Measurements from ENCODE around the gene COL6A3.
"Not testable (repeated sequence)": the region's sequence is repeated elsewhere in the genome, so short reads cannot be mapped to it uniquely, and the experiment has no call there.

Gene COL6A3

DNA sequence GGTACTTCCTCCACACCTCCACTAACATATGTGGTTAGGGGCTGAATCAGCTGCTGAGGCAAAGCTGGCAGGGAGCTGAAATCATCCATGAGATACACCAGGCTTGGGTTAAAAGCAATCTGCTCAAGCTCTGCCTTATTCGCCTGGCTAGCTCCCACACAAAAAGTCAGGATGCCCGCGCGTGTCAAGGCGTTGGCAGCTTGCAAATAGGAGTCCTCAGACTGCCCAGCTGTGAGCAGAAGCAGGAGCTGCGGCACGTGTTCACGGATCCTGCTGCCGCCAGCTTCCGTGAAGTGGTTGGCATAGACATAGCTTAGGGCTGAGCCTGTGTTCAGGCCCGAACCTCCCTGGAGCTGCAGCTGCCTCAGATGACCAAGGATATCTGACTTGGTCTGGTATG, 35.3 kb downstream of the COL6A3 start:
- Mint-ChIP-seq H3K9me3 (no peaks in the 10 kb centered on the region), H3K4me3 (no peak overlapping the region), H3K4me1 (ENCODE audit: low read depth in 2 of 2) (peaks cover 0 to under 1% of the 10 kb centered on the region in 2 donors), H3K27ac (no peak overlapping the region), H3K36me3 (ENCODE audit: insufficient read depth) (peaks cover 2% of the 10 kb centered on the region), H3K27me3 (peaks cover 9 to 16% of the 10 kb centered on the region in 2 donors)
- ATAC-seq (replicated peaks) (no peak), DNase-seq (no peak)

DNA sequence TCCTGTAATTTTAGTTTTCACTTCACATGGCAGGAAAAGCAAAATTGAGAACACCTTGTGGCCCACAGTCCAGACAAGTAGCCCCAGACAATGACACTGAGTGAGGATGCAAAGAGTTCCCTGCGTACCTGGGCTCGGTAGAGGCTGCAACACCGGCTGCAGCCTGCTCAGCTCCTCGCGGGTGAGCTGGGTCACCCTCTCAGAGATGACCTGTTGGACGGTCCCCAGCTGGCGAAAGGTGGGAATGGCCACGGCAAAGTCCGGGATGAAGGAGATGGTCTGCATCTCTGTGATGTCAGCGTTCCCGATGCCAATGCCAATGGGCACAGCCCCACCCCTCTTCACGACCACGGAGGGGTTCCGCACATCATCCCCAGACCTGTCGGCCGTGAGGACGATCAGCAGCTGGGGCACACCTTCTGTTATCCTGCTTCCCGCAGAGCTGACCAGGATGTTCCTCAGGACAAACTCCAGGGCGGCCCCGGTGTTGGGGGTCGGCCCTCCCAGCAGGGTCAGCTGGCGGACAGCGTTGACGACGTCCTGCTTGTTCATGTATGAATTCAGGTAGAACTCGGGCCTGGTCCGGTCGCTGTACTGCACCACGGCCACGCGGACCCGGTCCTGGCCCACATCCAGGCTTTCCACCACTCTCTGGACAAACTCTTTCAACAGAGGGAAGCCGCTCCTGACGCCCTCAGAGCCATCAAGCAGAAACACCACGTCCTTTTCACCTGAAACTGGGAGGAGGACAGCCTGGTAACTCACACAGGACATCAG, 39.5 kb downstream of the COL6A3 start:
- H3K27ac Mint-ChIP-seq, result no peak overlapping the region
- H3K9me3 Mint-ChIP-seq, result no peaks in the 10 kb centered on the region
- H3K36me3 Mint-ChIP-seq (ENCODE audit: insufficient read depth), result no peaks in the 10 kb centered on the region
- peaks cover 5 to 16% of the 10 kb centered on the region in 2 donors for H3K27me3 Mint-ChIP-seq
- ATAC-seq (replicated peaks) (no peak), DNase-seq (no peak)
- no peak overlapping the region for H3K4me3 Mint-ChIP-seq
- H3K4me1 Mint-ChIP-seq (ENCODE audit: low read depth in 2 of 2), result peaks cover 0 to 3% of the 10 kb centered on the region in 2 donors

- H3K27ac Mint-ChIP-seq, result no peak overlapping the region
- DNase-seq, result no peak
- peaks cover 0 to 10% of the 10 kb centered on the region in 2 donors for H3K27me3 Mint-ChIP-seq
- no peak for ATAC-seq (replicated peaks)
- peaks cover 0 to 3% of the 10 kb centered on the region in 2 donors for H3K4me1 Mint-ChIP-seq (ENCODE audit: low read depth in 2 of 2)
- no peaks in the 10 kb centered on the region for H3K36me3 Mint-ChIP-seq (ENCODE audit: insufficient read depth)
- no peaks in the 10 kb centered on the region for H3K9me3 Mint-ChIP-seq
- H3K4me3 Mint-ChIP-seq, result no peak overlapping the region
Observed at GRCh38 chr2:237371856-237372255, 42.1 kb downstream of the COL6A3 start.

DNA sequence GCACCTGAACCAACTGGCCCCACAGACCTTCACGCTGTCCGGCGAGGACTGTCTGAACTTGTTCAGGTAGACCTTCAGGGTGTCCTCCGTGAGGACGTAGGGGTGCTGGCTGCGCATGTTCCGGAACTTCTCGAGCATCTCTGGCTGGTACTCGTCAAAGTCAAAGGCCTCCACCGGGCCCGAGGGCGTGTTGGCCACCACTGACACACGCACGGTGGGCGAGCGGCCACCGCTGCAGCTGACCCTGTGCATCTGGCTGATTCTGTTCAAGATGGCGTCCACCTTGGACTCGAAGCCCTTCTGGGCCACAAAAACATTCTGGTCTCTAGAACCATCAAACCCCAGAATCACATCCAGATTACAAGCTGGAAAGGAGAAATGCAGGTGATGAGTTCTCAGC, 48.3 kb downstream of the COL6A3 start:
- Mint-ChIP-seq H3K27ac (no peak overlapping the region), H3K9me3 (no peaks in the 10 kb centered on the region), H3K4me1 (ENCODE audit: low read depth in 2 of 2) (no peaks in the 10 kb centered on the region), H3K36me3 (ENCODE audit: insufficient read depth) (no peaks in the 10 kb centered on the region), H3K4me3 (no peak overlapping the region), H3K27me3 (peaks cover 0 to 9% of the 10 kb centered on the region in 2 donors)
- DNase-seq (no peak), ATAC-seq (replicated peaks) (no peak)

DNA sequence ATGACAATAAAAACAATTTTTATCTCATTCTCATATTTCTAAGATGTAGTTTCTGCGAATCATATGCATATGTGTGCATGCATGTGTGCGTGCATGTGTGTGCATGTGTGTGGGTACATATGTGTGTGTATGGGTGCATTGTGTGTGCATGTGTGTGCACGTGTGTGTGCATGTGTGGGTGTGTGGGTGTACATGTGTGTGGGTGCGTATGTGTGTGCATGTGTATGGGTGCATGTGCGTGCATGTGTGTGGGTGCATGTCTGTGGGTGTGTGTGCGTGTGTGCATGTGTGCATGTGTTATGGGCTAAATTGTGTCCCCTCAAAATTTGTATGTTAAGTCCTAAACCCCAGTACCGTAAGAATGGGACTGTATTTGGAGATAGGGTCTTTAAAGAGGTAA, 49.3 kb downstream of the COL6A3 start:
- Mint-ChIP-seq H3K4me3 (no peak overlapping the region), H3K27ac (no peak overlapping the region), H3K27me3 (peaks cover 0 to 17% of the 10 kb centered on the region in 2 donors), H3K36me3 (ENCODE audit: insufficient read depth) (no peaks in the 10 kb centered on the region), H3K4me1 (ENCODE audit: low read depth in 2 of 2) (no peaks in the 10 kb centered on the region), H3K9me3 (no peaks in the 10 kb centered on the region)
- ATAC-seq (replicated peaks) (no peak), DNase-seq (no peak)

GRCh38 chr2:237361194-237362004, 52.6 kb downstream of the COL6A3 start:
- Mint-ChIP-seq H3K4me3 (no peak overlapping the region), H3K27me3 (peaks cover 0 to 30% of the 10 kb centered on the region in 2 donors), H3K36me3 (ENCODE audit: insufficient read depth) (no peaks in the 10 kb centered on the region), H3K9me3 (no peaks in the 10 kb centered on the region), H3K4me1 (ENCODE audit: low read depth in 2 of 2) (no peaks in the 10 kb centered on the region), H3K27ac (no peak overlapping the region)
- ATAC-seq (replicated peaks), result no peak
- DNase-seq, result no peak

DNA sequence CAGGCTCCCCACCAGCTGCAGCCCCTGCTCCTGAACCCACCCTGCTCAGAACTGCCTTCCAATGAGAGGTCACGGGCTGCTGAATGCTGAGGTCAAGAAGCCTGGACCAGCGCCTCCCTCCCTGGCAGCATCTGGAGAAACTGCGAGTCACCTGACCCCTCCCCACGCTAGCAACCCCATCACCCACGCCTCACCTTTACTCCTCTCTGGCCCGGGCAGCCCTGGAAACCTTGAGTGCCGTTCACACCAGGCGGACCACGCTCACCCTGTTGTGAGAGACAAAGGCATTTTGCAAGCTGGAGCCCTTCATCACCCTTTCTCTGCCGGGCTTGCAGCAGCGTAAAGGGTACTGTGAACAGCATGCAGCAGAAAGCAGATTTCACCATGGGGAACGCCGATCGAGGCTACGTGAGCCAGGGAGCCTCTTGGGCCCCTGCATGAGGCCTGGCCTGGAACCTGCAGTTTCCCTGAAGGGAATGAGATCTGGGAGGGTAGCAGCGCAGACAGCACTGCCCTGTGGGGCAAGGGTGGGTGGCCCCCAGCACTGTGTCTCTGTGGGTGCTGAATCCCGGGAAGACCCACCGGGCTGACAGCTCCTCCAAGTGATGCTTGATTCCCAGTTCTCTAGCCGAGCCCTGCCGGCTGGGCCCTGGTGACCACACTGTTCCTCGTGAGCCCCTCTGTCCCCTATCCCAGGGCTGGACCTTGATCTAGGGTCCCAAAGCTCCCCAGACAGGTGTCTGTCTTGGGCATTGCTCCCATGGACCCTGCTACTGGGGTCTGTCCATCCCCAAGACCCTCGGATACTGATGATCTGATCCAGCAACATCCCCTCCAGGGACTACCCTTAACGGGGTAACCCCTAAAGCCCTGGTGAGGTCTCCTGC, 53.8 kb downstream of the COL6A3 start:
- Mint-ChIP-seq H3K27me3 (peaks cover 0 to 38% of the 10 kb centered on the region in 2 donors), H3K4me3 (no peak overlapping the region), H3K4me1 (ENCODE audit: low read depth in 2 of 2) (no peaks in the 10 kb centered on the region), H3K27ac (peak overlapping the region in 1 of 2 donors; percentile 69), H3K9me3 (no peaks in the 10 kb centered on the region), H3K36me3 (ENCODE audit: insufficient read depth) (no peaks in the 10 kb centered on the region)
- ATAC-seq (replicated peaks), result no peak
- DNase-seq, result no peak

DNA sequence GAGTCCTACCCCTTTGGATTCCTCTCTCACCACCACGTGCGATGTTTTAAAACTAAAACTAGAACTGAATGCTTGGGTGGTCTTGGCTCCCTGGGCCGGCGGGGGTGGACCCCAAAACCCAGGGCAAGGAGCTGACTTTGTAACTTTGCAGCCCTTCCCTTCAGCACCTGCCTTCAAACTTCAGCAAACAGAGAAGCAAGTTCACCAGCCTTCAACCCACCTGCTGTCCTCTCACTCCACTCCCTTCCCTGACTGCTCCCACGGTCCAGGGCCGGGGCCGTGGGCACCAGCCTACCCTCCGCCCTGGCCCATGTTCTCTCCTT, 54.5 kb downstream of the COL6A3 start:
- no peak for ATAC-seq (replicated peaks)
- peaks cover 0 to 44% of the 10 kb centered on the region in 2 donors for H3K27me3 Mint-ChIP-seq
- DNase-seq, result no peak
- no peaks in the 10 kb centered on the region for H3K9me3 Mint-ChIP-seq
- H3K4me3 Mint-ChIP-seq, result no peak overlapping the region
- no peaks in the 10 kb centered on the region for H3K36me3 Mint-ChIP-seq (ENCODE audit: insufficient read depth)
- H3K4me1 Mint-ChIP-seq (ENCODE audit: low read depth in 2 of 2), result no peaks in the 10 kb centered on the region
- H3K27ac Mint-ChIP-seq, result no peak overlapping the region

GRCh38 chr2:237358721-237359517, 55.0 kb downstream of the COL6A3 start:
- DNase-seq (no peak), ATAC-seq (replicated peaks) (no peak)
- Mint-ChIP-seq H3K27ac (no peak overlapping the region), H3K4me3 (no peak overlapping the region), H3K36me3 (ENCODE audit: insufficient read depth) (no peaks in the 10 kb centered on the region), H3K27me3 (peaks cover 0 to 49% of the 10 kb centered on the region in 2 donors), H3K4me1 (ENCODE audit: low read depth in 2 of 2) (no peaks in the 10 kb centered on the region), H3K9me3 (no peaks in the 10 kb centered on the region)

DNA sequence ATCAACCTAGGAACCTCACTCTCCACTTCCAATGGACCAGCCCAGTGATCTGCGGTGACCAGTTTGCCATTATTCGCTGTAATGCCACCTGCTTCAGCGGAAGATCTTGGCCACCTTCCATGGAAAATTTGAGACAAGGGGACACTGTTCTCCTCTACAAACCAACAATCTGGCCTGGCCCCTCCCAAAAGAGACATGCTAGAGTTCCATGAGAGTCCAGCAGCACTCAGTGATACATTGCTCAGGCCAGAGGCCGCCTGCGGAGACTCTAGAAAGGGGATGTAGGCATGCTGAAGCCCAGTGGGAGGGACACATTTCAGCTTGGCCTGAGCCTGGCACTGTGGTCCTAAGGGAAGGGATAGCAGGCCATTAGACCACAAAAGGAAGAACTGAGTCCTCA, 58.3 kb downstream of the COL6A3 start:
- H3K4me3 Mint-ChIP-seq, result no peak overlapping the region
- H3K36me3 Mint-ChIP-seq (ENCODE audit: insufficient read depth), result no peaks in the 10 kb centered on the region
- H3K4me1 Mint-ChIP-seq (ENCODE audit: low read depth in 2 of 2), result no peaks in the 10 kb centered on the region
- ATAC-seq (replicated peaks) (no peak), DNase-seq (no peak)
- no peaks in the 10 kb centered on the region for H3K9me3 Mint-ChIP-seq
- no peak overlapping the region for H3K27ac Mint-ChIP-seq
- peaks cover 0 to 55% of the 10 kb centered on the region in 2 donors for H3K27me3 Mint-ChIP-seq

GRCh38 chr2:237354892-237355291, 59.1 kb downstream of the COL6A3 start:
- H3K4me3 Mint-ChIP-seq, result no peak overlapping the region

GRCh38 chr2:237354172-237354571, 59.8 kb downstream of the COL6A3 start:
- H3K9me3 Mint-ChIP-seq; ATAC-seq (replicated peaks); H3K4me3 Mint-ChIP-seq; H3K4me1 Mint-ChIP-seq (ENCODE audit: low read depth in 2 of 2); H3K36me3 Mint-ChIP-seq (ENCODE audit: insufficient read depth); H3K27ac Mint-ChIP-seq; DNase-seq: not testable (repeated sequence)
- H3K27me3 Mint-ChIP-seq, result peaks cover 0 to 52% of the 10 kb centered on the region in 2 donors

More at GRCh38 chr2:237354892-237355291, 59.1 kb downstream of the COL6A3 start:
- Mint-ChIP-seq H3K27me3 (peaks cover 0 to 55% of the 10 kb centered on the region in 2 donors), H3K9me3 (no peaks in the 10 kb centered on the region), H3K36me3 (ENCODE audit: insufficient read depth) (no peaks in the 10 kb centered on the region), H3K27ac (no peak overlapping the region), H3K4me1 (ENCODE audit: low read depth in 2 of 2) (no peaks in the 10 kb centered on the region)
- no peak for ATAC-seq (replicated peaks)
- DNase-seq, result no peak

GRCh38 chr2:237353215-237353614, 60.7 kb downstream of the COL6A3 start:
- ATAC-seq (replicated peaks), result no peak
- H3K4me1 Mint-ChIP-seq (ENCODE audit: low read depth in 2 of 2), result no peaks in the 10 kb centered on the region

More at GRCh38 chr2:237353215-237353614, 60.7 kb downstream of the COL6A3 start:
- Mint-ChIP-seq H3K27me3 (peaks cover 0 to 53% of the 10 kb centered on the region in 2 donors), H3K4me3 (no peak overlapping the region), H3K9me3 (no peaks in the 10 kb centered on the region), H3K36me3 (ENCODE audit: insufficient read depth) (no peaks in the 10 kb centered on the region), H3K27ac (no peak overlapping the region)
- no peak for DNase-seq
